Kidney (tissue), 14 donors: ENCODE data around the gene SFMBT2. TPM values are rescaled to one million over a fixed set of nuclear protein-coding genes. Genes with fewer than 3 reads are reported as not detected.
A peak's percentile ranks its signal among the peaks of the same experiment; 100 is the strongest.

Experiments
- DNase-seq, 5 donors: peaks; one replicate each; pipeline ENCODE4 v3.0.0-alpha.2; 2013 to 2020
- FAIRE-seq: peaks from 2 replicates; lab custom pipeline; 2012; peaks lifted over from hg19 to GRCh38; lab: Jason Lieb, UNC
- H3K27ac ChIP-seq, 2 donors: one replicate each; pipeline ENCODE4 v1.7.0; 2013; ENCODE audit warnings: low read depth in 2 of 2, low read length in 2 of 2, inconsistent platforms in 1 of 2
- H3K27me3 ChIP-seq: one replicate; pipeline ENCODE4 v1.7.1; 2013; ENCODE audit warnings: low read length, inconsistent platforms; ENCODE audit not compliant: control insufficient read depth, insufficient read depth
- H3K36me3 ChIP-seq, 3 donors: one replicate each; pipeline versions ENCODE4 v1.7.0 to v1.7.1; 2013; ENCODE audit warnings: low read length in 3 of 3, control low read depth in 1 of 3, inconsistent platforms in 1 of 3; ENCODE audit not compliant: insufficient read depth in 3 of 3, control insufficient read depth in 2 of 3
- H3K4me1 ChIP-seq, 3 donors: one replicate each; pipeline versions ENCODE4 v1.7.0 to v1.7.1; 2013; ENCODE audit warnings: low read length in 3 of 3, inconsistent platforms in 1 of 3, low read depth in 1 of 3; ENCODE audit not compliant: control insufficient read depth in 2 of 3, insufficient read depth in 2 of 3
- H3K4me3 ChIP-seq, 3 donors: one replicate each; pipeline versions ENCODE4 v1.7.0 to v1.8.1; 2013; ENCODE audit warnings: low read length in 3 of 3, control low read depth in 1 of 3, inconsistent platforms in 1 of 3
- H3K9ac ChIP-seq, 3 donors: one replicate each; pipeline versions ENCODE4 v1.7.0 to v1.7.1; 2013; ENCODE audit warnings: low read length in 3 of 3, control low read depth in 1 of 3, inconsistent platforms in 1 of 3
- H3K9me3 ChIP-seq, 3 donors: one replicate each; pipeline versions ENCODE4 v1.7.0 to v1.7.1; 2013; ENCODE audit warnings: low read length in 3 of 3, control low read depth in 1 of 3, inconsistent platforms in 1 of 3; ENCODE audit not compliant: control insufficient read depth in 2 of 3, insufficient read depth in 1 of 3
- intact Hi-C: fragments of 100-400 bp; cut with DNase I; formaldehyde crosslinking; loops from one replicate; pipeline ENCODE4 v1.11.1; 2022
- polyA plus RNA-seq: library from polyadenylated mRNA; stranded (reverse); fragments of 350-450 nt; fragmentation: Illumina TruSeq; extraction: RNeasy Lipid Tissue Mini Kit (QIAGEN cat#74804); gene quantifications from one replicate; pipeline ENCODE4 v1.2.3, GENCODE V29; 2014; ENCODE audit warnings: low read depth, low replicate concordance; ENCODE audit not compliant: insufficient read depth
- total RNA-seq: library from RNA; stranded (reverse); fragmentation: NEBNext Ultra II Directional; extraction: Animal tissue kit (Norgen Biotek cat#: 25700); gene quantifications from one replicate; pipeline ENCODE4 v1.2.1, GENCODE V29; 2021
- TF ChIP-seq, protein P1 (sequence below): IDR thresholded peaks from 3 replicates; pipeline ENCODE4 v1.5.1; 2012; ENCODE audit warnings: mild to moderate bottlenecking, moderate library complexity, borderline replicate concordance; ENCODE audit not compliant: insufficient read depth; ENCODE audit errors: extremely low read depth
- donor health status: control.
- donor health status: control.
- donor health status: control.
- donor health status: control.
- donor health status: control.
- donor health status: DM: yes; HTN: yes; CAD: no.
- donor health status: Normal renal cell carcinoma (clear cell type).

Gene SFMBT2
- total and polyA plus RNA-seq, 2 donors from 2014 or later = 1.2 to 15.3 TPM

GRCh38 chr10:7234109-7234508, 176.7 kb downstream of the SFMBT2 start:
- Histone ChIP-seq H3K27ac (no peak overlapping the region), H3K4me3 (no peak overlapping the region), H3K4me1 (peaks cover 0 to 7% (median 0%) of the 10 kb centered on the region in 3 donors), H3K9me3 (no peaks in the 10 kb centered on the region), H3K9ac (no peak overlapping the region), H3K27me3 (no peaks in the 10 kb centered on the region), H3K36me3 (no peaks in the 10 kb centered on the region)
- TF ChIP-seq, protein P1, sequence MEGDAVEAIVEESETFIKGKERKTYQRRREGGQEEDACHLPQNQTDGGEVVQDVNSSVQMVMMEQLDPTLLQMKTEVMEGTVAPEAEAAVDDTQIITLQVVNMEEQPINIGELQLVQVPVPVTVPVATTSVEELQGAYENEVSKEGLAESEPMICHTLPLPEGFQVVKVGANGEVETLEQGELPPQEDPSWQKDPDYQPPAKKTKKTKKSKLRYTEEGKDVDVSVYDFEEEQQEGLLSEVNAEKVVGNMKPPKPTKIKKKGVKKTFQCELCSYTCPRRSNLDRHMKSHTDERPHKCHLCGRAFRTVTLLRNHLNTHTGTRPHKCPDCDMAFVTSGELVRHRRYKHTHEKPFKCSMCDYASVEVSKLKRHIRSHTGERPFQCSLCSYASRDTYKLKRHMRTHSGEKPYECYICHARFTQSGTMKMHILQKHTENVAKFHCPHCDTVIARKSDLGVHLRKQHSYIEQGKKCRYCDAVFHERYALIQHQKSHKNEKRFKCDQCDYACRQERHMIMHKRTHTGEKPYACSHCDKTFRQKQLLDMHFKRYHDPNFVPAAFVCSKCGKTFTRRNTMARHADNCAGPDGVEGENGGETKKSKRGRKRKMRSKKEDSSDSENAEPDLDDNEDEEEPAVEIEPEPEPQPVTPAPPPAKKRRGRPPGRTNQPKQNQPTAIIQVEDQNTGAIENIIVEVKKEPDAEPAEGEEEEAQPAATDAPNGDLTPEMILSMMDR = no peak
- DNase-seq (no peak), FAIRE-seq (no peak)
- intact Hi-C loops = no loop called here

DNA sequence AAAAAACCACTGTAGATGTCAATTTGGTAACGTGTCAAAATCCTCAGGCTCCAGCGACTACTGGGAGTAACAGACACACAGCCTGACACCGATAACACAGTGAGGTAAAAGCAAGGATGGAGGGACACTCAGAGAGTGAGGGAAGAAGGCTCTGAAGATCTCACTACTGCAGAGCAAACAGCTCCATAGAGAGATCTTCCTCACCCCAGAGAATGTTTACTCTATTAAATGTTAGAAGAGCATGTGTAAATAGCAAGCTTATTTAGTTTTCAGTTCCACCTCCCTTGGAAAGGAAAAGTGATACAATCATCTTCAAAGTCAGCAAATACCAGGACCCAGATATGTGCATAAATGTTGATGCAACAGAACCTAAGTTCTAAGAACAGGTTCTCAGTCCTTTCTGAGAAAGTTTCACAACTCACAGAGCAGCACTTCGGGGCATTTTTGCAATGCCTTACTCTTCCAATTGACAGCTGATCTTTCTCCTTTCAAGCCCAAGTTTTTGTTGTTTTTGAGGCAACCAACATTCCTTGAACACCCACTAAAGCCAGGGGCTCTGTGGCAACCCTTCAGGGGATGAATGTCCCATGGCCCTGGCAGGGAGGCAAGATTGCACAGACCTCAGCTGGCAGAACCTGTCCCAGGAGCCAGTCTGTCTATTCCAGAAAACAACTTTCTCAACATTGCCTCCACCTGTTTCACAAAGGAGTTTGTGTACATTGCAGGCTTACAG, 177.4 kb downstream of the SFMBT2 start:
- no peak overlapping the region for H3K4me3 ChIP-seq
- no peaks in the 10 kb centered on the region for H3K36me3 ChIP-seq
- no peak for DNase-seq
- no peak overlapping the region for H3K27ac ChIP-seq
- no peak overlapping the region for H3K9ac ChIP-seq
- TF ChIP-seq, protein P1 = no peak
- H3K9me3 ChIP-seq = no peaks in the 10 kb centered on the region
- no peaks in the 10 kb centered on the region for H3K27me3 ChIP-seq
- peaks cover 0 to 7% (median 0%) of the 10 kb centered on the region in 3 donors for H3K4me1 ChIP-seq
- intact Hi-C loops = no loop called here
- FAIRE-seq = no peak

- FAIRE-seq (no peak), DNase-seq (peak in 3 of 5 donors; percentile 19 to 82 (median 76))
- Histone ChIP-seq H3K9me3 (no peaks in the 10 kb centered on the region), H3K4me3 (no peak overlapping the region), H3K27ac (no peak overlapping the region), H3K9ac (no peak overlapping the region), H3K36me3 (peaks cover 0 to 6% (median 2%) of the 10 kb centered on the region in 3 donors), H3K4me1 (peaks cover 0 to 7% (median 0%) of the 10 kb centered on the region in 3 donors), H3K27me3 (no peaks in the 10 kb centered on the region)
- intact Hi-C loops = no loop called here
- TF ChIP-seq, protein P1 = no peak
Measured at GRCh38 chr10:7231509-7232414, 179.1 kb downstream of the SFMBT2 start.
